DOHH2 (cell line): ENCODE results near the gene KCNN3.

Source experiments
- EZH2phosphoT487 ChIP-seq: fragments of 200-600 bp; sonication (generic); IDR thresholded peaks from 2 replicates; pipeline ENCODE4 v1.6.1; 2017; ENCODE audit warnings: borderline replicate concordance, mild to moderate bottlenecking, antibody characterized with exemption, low read length, moderate library complexity, mixed read lengths
- TF ChIP-seq, protein P1 (sequence below): fragments of 200-600 bp; sonication (generic); IDR thresholded peaks from one replicate; pipeline ENCODE4 v1.5.1; 2014; ENCODE audit warnings: antibody characterized with exemption, mild to moderate bottlenecking, low read depth, low read length; ENCODE audit not compliant: poor library complexity, severe bottlenecking

- TF ChIP-seq, protein P1, sequence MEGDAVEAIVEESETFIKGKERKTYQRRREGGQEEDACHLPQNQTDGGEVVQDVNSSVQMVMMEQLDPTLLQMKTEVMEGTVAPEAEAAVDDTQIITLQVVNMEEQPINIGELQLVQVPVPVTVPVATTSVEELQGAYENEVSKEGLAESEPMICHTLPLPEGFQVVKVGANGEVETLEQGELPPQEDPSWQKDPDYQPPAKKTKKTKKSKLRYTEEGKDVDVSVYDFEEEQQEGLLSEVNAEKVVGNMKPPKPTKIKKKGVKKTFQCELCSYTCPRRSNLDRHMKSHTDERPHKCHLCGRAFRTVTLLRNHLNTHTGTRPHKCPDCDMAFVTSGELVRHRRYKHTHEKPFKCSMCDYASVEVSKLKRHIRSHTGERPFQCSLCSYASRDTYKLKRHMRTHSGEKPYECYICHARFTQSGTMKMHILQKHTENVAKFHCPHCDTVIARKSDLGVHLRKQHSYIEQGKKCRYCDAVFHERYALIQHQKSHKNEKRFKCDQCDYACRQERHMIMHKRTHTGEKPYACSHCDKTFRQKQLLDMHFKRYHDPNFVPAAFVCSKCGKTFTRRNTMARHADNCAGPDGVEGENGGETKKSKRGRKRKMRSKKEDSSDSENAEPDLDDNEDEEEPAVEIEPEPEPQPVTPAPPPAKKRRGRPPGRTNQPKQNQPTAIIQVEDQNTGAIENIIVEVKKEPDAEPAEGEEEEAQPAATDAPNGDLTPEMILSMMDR = no peak
- TF ChIP-seq EZH2phosphoT487 = no peak
These were observed 150.3 kb downstream of the KCNN3 start for GRCh38 chr1:154719586-154720327.
